ENCODE measurements around the gene PPP1R3C.

Gene PPP1R3C

DNA sequence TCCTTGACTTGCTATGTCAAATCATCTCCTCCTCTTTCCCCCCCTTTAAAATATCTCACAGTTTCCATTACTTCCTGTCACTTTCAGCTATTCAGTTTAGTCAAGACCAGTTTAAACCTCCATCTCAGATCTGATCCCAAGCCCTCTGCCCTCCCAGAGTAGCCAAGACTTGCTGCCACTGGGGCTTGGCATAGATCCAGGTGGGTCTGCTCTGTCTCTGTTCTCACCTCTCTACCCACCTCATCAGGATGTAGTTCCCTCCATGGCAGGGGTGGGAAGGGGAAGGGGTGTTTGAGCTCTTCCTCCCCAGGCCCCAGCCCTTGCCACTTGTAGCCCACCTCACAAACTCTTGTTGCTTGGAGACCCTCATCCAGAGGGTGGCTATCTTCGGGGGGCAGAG, 22.0 kb downstream of the PPP1R3C start:
- no peak for DNase-seq (ENCODE audit: low read depth)
- no peak overlapping the region for H3K4me3 ChIP-seq (ENCODE audit: low read length)
- no peak for TF ChIP-seq CTCF (conservative IDR thresholded peaks at IDR 0.05; ENCODE audit: low read depth, low read length)

GRCh38 chr10:91610444-91610843, 22.4 kb downstream of the PPP1R3C start:
- no peak for DNase-seq (ENCODE audit: low read depth)
- no peak for TF ChIP-seq CTCF (conservative IDR thresholded peaks at IDR 0.05; ENCODE audit: low read depth, low read length)
- H3K4me3 ChIP-seq (ENCODE audit: low read length), result no peak overlapping the region

DNA sequence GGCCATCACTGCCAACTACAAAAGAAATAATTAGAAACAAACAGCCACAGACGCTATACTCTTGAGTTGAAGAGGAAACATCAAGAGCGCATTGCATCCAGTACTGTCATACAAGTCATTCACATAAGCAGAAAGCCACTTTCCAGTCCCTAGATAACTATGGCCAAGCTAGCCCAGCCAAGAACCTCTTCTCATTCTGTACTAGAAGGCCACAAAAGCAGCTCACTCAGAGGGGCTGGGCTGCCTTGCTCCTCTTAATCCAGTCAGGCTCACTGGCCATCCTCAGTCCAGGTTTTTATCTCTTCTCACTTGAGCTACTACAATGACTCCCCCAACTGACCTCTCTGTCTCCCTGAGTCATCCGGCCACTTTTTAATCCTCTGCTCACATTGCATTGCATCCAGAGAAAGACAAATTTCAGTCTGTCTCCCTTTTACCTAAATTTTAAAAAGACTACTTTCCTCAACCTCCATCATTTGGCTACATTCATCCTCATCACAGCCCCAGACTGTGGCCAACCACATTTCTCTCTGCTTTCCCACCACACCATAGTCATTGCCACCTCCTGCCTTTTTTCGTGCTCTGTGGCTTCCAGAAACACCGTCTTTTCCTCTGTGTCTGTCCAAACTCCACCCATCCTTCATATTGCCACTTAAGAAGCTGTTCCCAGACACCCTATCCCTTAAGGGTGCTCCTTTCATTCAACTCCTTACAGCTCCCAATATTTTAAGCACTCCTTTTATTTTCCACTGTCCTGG, 25.0 kb downstream of the PPP1R3C start:
- H3K4me3 ChIP-seq (ENCODE audit: low read length), result no peak overlapping the region
- no peak for TF ChIP-seq CTCF (conservative IDR thresholded peaks at IDR 0.05; ENCODE audit: low read depth, low read length)
- no peak for DNase-seq (ENCODE audit: low read depth)

DNA sequence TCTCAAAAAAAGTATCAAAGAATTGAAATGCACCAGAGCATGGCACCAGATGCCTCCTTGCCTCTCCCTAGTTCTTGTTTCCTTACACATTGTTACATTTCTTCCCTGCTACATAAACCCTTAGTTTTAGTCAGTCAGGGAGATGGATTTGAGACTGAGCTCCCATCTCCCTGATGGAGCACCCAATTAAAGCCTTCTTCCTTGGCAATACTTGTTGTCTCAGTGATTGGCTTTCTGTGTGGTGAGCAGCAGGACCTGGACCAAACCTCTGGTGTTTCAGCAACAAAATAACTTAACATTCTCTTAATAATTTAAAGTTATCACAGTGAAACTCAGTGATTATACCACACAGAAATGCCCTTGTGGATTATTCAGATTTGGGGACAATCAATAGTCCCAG, 26.9 kb downstream of the PPP1R3C start:
- DNase-seq (ENCODE audit: low read depth), result no peak
- H3K4me3 ChIP-seq (ENCODE audit: low read length), result no peak overlapping the region
- TF ChIP-seq CTCF (conservative IDR thresholded peaks at IDR 0.05; ENCODE audit: low read depth, low read length), result no peak

GRCh38 chr10:91604553-91605534, 28.0 kb downstream of the PPP1R3C start:
- DNase-seq (ENCODE audit: low read depth), result peak; percentile 54
- H3K4me3 ChIP-seq (ENCODE audit: low read length), result no peak overlapping the region
- TF ChIP-seq CTCF (conservative IDR thresholded peaks at IDR 0.05; ENCODE audit: low read depth, low read length), result peak; percentile 24

GRCh38 chr10:91603931-91604331, 28.9 kb downstream of the PPP1R3C start:
- TF ChIP-seq CTCF (conservative IDR thresholded peaks at IDR 0.05; ENCODE audit: low read depth, low read length), result no peak
- no peak overlapping the region for H3K4me3 ChIP-seq (ENCODE audit: low read length)
- DNase-seq (ENCODE audit: low read depth), result peak; percentile 89
